ENCODE data around the gene UGT3A2. TPM values are rescaled to one million over a fixed set of nuclear protein-coding genes. Genes with fewer than 3 reads are reported as not detected.
"Not testable (repeated sequence)": the region's sequence is repeated elsewhere in the genome, so short reads cannot be mapped to it uniquely, and the experiment has no call there.

Gene UGT3A2
- total and polyA plus RNA-seq, 4 donors = 0.55 to 2.0 (median 1.0) TPM

DNA sequence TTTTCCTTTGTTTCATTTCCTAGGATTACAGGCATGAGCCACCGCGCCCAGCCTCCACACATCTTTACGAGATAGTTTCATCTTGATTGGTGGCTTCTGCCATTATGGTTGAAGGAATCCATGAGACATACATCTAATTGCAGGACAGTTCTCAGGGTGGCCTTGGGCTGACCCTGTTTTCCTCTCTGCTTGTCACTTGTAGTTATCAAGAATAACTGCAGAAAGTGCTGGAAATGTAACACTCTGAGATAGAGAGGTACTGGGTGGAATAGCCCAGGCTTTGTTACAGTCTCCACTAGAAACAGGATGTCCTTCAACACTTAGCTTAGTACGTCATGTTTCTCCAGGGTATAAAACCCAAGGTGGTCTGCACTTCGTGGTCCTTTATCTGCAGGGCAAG, 10.7 kb downstream of the UGT3A2 start:
- 80% methylated on average over 2 of the region's 5 CpGs for WGBS (ENCODE audit: insufficient coverage)
- Histone ChIP-seq H3K27ac (ENCODE audit: low read depth, low read length) (no peak overlapping the region), H3K36me3 (ENCODE audit: control insufficient read depth, insufficient read depth, low read length) (no peaks in the 10 kb centered on the region), H3K4me1 (ENCODE audit: control insufficient read depth, insufficient read depth, low read length) (no peaks in the 10 kb centered on the region), H3K9me3 (ENCODE audit: control insufficient read depth, insufficient read depth, low read length) (no peaks in the 10 kb centered on the region), H3K27me3 (ENCODE audit: control insufficient read depth, insufficient read depth, low read length) (no peaks in the 10 kb centered on the region), H3K4me3 (ENCODE audit: low read depth, low read length) (no peak overlapping the region)
- no peak for DNase-seq (ENCODE audit: low read depth in 4 of 6, low spot score in 6 of 6)

DNA sequence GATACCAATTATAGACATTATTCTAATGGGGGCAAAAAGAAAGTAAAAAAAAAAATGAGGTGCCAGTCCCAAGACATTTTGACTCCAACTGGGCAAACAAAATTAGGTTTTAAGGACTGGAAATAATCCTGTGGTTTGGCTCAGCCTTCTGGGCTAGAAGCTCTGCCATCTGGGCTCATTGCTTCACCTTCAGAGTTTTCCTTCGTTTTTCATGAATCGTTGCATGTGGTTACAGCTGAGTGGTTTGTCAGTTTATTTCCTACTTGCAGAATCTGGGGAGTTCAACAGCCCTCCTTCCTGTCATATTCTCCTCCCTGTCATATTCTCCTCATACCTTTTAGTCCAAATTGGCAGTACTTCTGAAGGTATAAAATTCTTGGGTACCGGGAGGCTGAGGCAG, 12.0 kb downstream of the UGT3A2 start:
- no peak for DNase-seq (ENCODE audit: low read depth in 4 of 6, low spot score in 6 of 6)
- no peaks in the 10 kb centered on the region for H3K9me3 ChIP-seq (ENCODE audit: control insufficient read depth, insufficient read depth, low read length)
- H3K36me3 ChIP-seq (ENCODE audit: control insufficient read depth, insufficient read depth, low read length) = no peaks in the 10 kb centered on the region
- H3K4me1 ChIP-seq (ENCODE audit: control insufficient read depth, insufficient read depth, low read length) = no peaks in the 10 kb centered on the region
- no peaks in the 10 kb centered on the region for H3K27me3 ChIP-seq (ENCODE audit: control insufficient read depth, insufficient read depth, low read length)
- WGBS (ENCODE audit: insufficient coverage) = 80% methylated on average over 1 of the region's 3 CpGs
- H3K4me3 ChIP-seq (ENCODE audit: low read depth, low read length) = no peak overlapping the region
- no peak overlapping the region for H3K27ac ChIP-seq (ENCODE audit: low read depth, low read length)

DNA sequence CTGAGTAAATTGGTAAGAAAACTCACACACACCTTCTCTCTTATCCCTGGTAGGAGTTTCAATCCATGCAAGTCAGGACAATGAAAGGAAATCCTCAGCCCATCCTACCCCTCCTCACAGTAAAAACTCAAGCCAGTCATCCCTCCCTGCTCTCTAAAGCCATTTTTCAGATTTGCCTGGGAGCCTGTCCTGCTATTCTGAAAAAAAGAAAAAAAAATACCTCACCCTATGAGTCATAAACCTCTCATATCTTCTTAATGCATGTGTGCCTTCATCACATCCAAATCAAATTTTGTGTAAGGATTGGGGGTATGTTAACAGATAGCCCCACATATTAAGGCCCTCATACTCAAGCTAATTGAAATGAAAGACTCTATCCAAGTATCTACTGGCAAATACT, 14.1 kb downstream of the UGT3A2 start:
- DNase-seq (ENCODE audit: low read depth in 4 of 6, low spot score in 6 of 6) = no peak
- H3K9me3 ChIP-seq (ENCODE audit: control insufficient read depth, insufficient read depth, low read length) = no peaks in the 10 kb centered on the region

DNA sequence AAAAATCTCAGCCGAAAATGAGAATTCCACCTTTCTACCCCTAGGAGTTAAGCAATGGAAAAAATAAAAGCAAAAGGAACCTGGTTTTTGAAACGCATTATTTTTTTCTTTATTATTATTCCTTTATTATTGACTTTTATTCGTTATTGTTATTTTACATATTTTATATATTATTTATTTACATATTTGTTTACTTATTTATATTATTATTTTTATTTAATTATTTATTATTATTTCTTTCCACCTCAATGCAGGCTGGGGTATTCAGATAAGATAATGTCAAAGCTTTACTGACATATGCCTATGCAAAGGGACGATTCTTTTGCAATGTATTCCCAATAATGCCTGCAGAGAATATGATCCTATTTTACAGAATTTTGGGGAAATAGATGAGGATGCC, 16.7 kb downstream of the UGT3A2 start:
- H3K36me3 ChIP-seq (ENCODE audit: control insufficient read depth, insufficient read depth, low read length) = no peaks in the 10 kb centered on the region
- no peaks in the 10 kb centered on the region for H3K4me1 ChIP-seq (ENCODE audit: control insufficient read depth, insufficient read depth, low read length)
- H3K27me3 ChIP-seq (ENCODE audit: control insufficient read depth, insufficient read depth, low read length) = no peaks in the 10 kb centered on the region
- WGBS (ENCODE audit: insufficient coverage) = no CpG with 5 or more reads among the region's 4 CpGs
- H3K4me3 ChIP-seq (ENCODE audit: low read depth, low read length) = no peak overlapping the region
- H3K27ac ChIP-seq (ENCODE audit: low read depth, low read length) = no peak overlapping the region
- H3K9me3 ChIP-seq (ENCODE audit: control insufficient read depth, insufficient read depth, low read length) = no peaks in the 10 kb centered on the region
- no peak for DNase-seq (ENCODE audit: low read depth in 4 of 6, low spot score in 6 of 6)

More for the DNA sequence above, 14.1 kb downstream of the UGT3A2 start:
- no peaks in the 10 kb centered on the region for H3K27me3 ChIP-seq (ENCODE audit: control insufficient read depth, insufficient read depth, low read length)
- H3K27ac ChIP-seq (ENCODE audit: low read depth, low read length) = no peak overlapping the region
- H3K4me3 ChIP-seq (ENCODE audit: low read depth, low read length) = no peak overlapping the region
- no peaks in the 10 kb centered on the region for H3K36me3 ChIP-seq (ENCODE audit: control insufficient read depth, insufficient read depth, low read length)
- H3K4me1 ChIP-seq (ENCODE audit: control insufficient read depth, insufficient read depth, low read length) = no peaks in the 10 kb centered on the region

DNA sequence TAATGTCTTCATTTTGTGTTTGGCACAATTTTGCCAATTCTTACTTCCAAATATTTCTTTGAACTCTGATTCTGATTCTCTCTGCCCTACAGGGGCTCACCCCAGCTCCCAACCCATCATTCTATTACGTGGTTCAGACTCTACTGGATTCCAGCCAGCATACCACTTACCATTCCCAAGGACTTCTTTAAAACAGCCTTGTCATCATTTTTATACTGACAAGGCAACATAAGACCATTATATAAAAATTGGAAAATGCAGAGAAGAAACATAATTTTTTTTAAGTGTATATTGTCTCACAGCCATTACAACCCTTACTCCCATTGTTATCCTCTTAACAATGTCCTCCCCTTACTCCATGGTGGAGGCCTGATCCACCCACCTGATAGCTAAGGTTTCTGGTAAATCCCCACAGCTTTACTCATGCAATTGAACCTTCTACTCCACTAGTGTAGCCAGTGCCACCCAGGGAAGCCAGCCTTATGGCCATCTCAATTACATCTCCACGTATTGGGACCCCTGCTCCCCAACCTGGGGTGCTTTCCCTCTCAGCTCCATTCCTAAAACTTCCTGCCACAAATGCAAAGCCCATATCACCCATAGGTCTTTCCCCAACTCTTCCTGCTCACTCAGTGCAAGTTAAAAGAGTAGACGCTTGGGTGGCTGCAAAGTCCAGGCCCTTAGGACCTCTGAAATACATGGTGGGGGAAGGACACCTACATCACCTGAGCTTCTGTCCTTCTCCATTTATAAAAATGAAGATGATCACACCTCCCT, 19.1 kb downstream of the UGT3A2 start:
- WGBS (ENCODE audit: insufficient coverage) = 90% methylated on average over 2 of the region's 3 CpGs
- Histone ChIP-seq H3K36me3 (ENCODE audit: control insufficient read depth, insufficient read depth, low read length) (no peaks in the 10 kb centered on the region), H3K27ac (ENCODE audit: low read depth, low read length) (no peak overlapping the region), H3K27me3 (ENCODE audit: control insufficient read depth, insufficient read depth, low read length) (no peaks in the 10 kb centered on the region), H3K9me3 (ENCODE audit: control insufficient read depth, insufficient read depth, low read length) (no peaks in the 10 kb centered on the region), H3K4me1 (ENCODE audit: control insufficient read depth, insufficient read depth, low read length) (no peaks in the 10 kb centered on the region), H3K4me3 (ENCODE audit: low read depth, low read length) (no peak overlapping the region)
- no peak for DNase-seq (ENCODE audit: low read depth in 4 of 6, low spot score in 6 of 6)

DNA sequence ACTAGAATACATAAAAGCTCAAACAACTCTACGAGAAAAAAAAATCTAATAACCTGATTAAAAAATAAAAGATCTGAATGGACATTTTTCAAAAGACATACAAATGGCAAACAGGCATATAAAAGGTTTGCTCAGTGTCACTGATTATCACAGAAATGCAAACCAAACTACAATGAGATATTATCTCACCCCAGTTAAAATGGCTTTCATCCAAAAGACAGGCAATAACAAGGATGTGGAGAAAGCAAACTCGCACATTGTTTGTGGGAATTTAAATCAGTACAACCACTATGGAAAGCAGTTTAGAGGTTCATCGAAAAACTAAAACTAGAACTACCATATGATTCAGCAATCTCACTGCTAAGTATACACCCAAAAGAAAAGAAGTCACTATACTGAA, 20.8 kb downstream of the UGT3A2 start:
- no peak for DNase-seq (ENCODE audit: low read depth in 4 of 6, low spot score in 6 of 6)
- no peaks in the 10 kb centered on the region for H3K9me3 ChIP-seq (ENCODE audit: control insufficient read depth, insufficient read depth, low read length)
- no CpG with 5 or more reads among the region's 3 CpGs for WGBS (ENCODE audit: insufficient coverage)
- H3K27ac ChIP-seq (ENCODE audit: low read depth, low read length) = no peak overlapping the region
- H3K27me3 ChIP-seq (ENCODE audit: control insufficient read depth, insufficient read depth, low read length) = no peaks in the 10 kb centered on the region
- H3K36me3 ChIP-seq (ENCODE audit: control insufficient read depth, insufficient read depth, low read length) = no peaks in the 10 kb centered on the region
- no peak overlapping the region for H3K4me3 ChIP-seq (ENCODE audit: low read depth, low read length)
- H3K4me1 ChIP-seq (ENCODE audit: control insufficient read depth, insufficient read depth, low read length) = no peaks in the 10 kb centered on the region

DNA sequence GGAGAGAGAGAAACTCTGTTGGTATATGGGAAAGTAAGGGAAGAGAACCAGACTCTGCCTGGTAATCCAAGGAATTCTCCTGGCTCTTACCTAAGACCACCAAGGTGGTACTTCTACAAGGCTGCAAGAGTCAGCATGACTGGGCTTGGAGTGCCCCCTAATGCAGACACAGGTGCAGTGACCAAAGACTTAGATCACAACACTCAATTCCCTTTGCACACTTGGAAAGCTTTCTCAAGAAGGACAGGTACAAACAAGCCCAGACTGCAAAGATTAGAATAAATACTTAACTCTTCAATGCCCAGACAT, 25.2 kb downstream of the UGT3A2 start:
- no peaks in the 10 kb centered on the region for H3K27me3 ChIP-seq (ENCODE audit: control insufficient read depth, insufficient read depth, low read length)
- H3K4me1 ChIP-seq (ENCODE audit: control insufficient read depth, insufficient read depth, low read length) = no peaks in the 10 kb centered on the region
- H3K4me3 ChIP-seq (ENCODE audit: low read depth, low read length) = no peak overlapping the region
- no peak overlapping the region for H3K27ac ChIP-seq (ENCODE audit: low read depth, low read length)
- no peaks in the 10 kb centered on the region for H3K36me3 ChIP-seq (ENCODE audit: control insufficient read depth, insufficient read depth, low read length)
- H3K9me3 ChIP-seq (ENCODE audit: control insufficient read depth, insufficient read depth, low read length) = no peaks in the 10 kb centered on the region
- DNase-seq (ENCODE audit: low read depth in 4 of 6, low spot score in 6 of 6) = no peak

DNA sequence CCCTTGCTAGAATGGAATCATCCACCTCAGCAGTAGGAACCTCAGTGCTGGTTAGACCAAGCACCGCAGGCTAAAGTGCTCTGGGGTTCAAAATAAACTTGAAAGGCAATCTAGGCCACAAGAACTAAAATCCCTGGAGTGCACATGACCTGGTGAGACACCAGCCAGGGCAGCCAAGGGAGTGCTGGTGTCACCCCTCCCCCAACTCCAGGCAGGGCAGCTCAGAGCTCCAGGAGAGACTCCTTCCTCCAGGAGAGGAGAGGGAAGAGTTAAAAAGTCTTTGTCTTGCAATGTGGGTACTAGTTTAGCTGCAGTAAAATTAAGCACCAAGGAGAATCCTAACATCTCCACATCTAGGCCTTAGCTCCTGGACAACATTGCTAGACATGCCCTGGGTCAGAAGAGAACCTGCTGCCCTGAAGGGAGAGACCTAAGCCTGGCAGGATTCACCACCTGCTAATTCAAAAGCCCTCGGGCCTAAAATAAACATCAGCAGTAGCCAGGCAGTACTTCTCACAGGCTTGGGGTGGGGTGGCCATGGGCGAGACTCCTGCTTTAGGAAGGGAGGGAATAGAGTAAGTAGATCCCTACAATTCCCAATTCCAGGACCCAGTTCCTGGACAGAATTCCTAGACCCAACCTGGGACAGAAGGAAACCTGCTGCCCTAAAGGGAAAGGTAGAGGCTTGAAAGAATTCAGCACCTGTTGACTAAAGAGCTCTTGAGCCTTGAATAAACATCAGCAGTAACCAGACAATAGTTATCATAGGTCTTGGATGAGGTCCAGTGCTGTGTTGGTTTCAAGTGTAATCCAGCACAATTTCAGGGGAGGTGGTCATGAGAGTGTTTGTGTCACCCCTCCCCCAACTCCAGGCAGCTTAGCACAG, 25.8 kb downstream of the UGT3A2 start:
- Histone ChIP-seq H3K36me3 (ENCODE audit: control insufficient read depth, insufficient read depth, low read length) (no peaks in the 10 kb centered on the region), H3K27me3 (ENCODE audit: control insufficient read depth, insufficient read depth, low read length) (no peaks in the 10 kb centered on the region), H3K4me1 (ENCODE audit: control insufficient read depth, insufficient read depth, low read length) (no peaks in the 10 kb centered on the region), H3K4me3 (ENCODE audit: low read depth, low read length) (no peak overlapping the region), H3K9me3 (ENCODE audit: control insufficient read depth, insufficient read depth, low read length) (no peaks in the 10 kb centered on the region), H3K27ac (ENCODE audit: low read depth, low read length) (no peak overlapping the region)
- DNase-seq (ENCODE audit: low read depth in 4 of 6, low spot score in 6 of 6) = no peak
- WGBS (ENCODE audit: insufficient coverage) = 100% methylated on average over 1 of the region's 3 CpGs

DNA sequence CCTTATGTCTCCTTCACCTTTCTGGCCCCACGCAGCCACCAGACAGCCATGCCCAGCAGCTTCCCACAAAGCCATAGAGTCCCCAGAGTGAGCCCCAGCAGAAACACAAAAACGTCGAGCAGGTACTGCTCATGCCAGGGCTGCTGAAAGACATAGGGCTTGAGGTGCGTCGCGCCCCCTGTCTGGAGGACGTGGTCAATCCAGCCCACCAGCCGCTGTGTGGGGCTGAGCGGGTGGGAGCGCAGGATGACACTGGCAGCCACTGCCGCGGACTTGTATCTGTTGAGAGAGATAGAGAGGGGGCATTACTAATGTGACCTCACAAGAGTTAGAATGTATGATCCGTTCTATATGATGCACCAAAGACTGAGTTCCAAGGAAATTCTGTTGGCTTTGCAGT, 31.0 kb downstream of the UGT3A2 start:
- Histone ChIP-seq H3K36me3 (ENCODE audit: control insufficient read depth, insufficient read depth, low read length) (no peaks in the 10 kb centered on the region), H3K4me3 (ENCODE audit: low read depth, low read length) (no peak overlapping the region), H3K4me1 (ENCODE audit: control insufficient read depth, insufficient read depth, low read length) (no peaks in the 10 kb centered on the region), H3K27ac (ENCODE audit: low read depth, low read length) (no peak overlapping the region), H3K27me3 (ENCODE audit: control insufficient read depth, insufficient read depth, low read length) (no peaks in the 10 kb centered on the region), H3K9me3 (ENCODE audit: control insufficient read depth, insufficient read depth, low read length) (no peaks in the 10 kb centered on the region)
- no peak for DNase-seq (ENCODE audit: low read depth in 4 of 6, low spot score in 6 of 6)
- 86% methylated on average over 13 of the region's 13 CpGs for WGBS (ENCODE audit: insufficient coverage)

DNA sequence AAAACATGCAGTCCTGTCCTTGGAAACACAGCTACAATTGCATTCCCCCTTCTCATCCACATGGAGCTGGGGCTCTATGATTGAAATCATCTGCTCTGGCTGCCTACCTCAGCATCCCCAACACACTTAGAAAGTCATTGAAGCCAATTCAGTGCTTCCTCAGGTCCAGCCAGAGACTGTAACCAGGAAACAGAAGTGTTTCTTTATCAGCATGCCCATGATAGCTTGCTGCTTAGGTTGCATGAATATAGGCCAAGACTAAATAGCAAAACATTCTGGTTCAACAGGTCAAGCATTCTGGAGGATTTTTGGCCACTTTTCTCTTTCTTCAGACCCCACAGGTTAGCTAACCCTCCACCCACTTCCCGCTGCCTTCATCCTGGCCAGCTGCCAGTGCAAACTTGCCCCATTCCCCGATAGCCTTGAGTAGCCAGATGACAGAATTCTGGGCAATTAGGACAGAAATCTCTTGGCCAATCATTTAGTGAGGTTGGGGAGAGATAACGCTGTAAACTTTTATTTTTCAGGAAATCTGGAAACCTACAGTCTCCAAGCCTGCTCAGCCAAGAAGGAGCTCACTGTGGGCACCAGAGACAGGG, 32.0 kb downstream of the UGT3A2 start:
- 80% methylated on average over 1 of the region's 3 CpGs for WGBS (ENCODE audit: insufficient coverage)
- H3K4me1 ChIP-seq (ENCODE audit: control insufficient read depth, insufficient read depth, low read length); H3K36me3 ChIP-seq (ENCODE audit: control insufficient read depth, insufficient read depth, low read length); H3K27ac ChIP-seq (ENCODE audit: low read depth, low read length); DNase-seq (ENCODE audit: low read depth in 4 of 6, low spot score in 6 of 6); H3K4me3 ChIP-seq (ENCODE audit: low read depth, low read length); H3K27me3 ChIP-seq (ENCODE audit: control insufficient read depth, insufficient read depth, low read length); H3K9me3 ChIP-seq (ENCODE audit: control insufficient read depth, insufficient read depth, low read length): not testable (repeated sequence)
